Mononuclear cell (primary cell): Measurements from ENCODE around the gene KAT2B. TPM values are rescaled to one million over a fixed set of nuclear protein-coding genes. Genes with fewer than 3 reads are reported as not detected.

Experiments
- H3K27me3 ChIP-seq: 2 replicates; pipeline ENCODE4 v1.6.0; 2011; ENCODE audit warnings: low read length, control low read depth; ENCODE audit not compliant: insufficient read depth
- H3K4me1 ChIP-seq: 2 replicates; pipeline ENCODE4 v1.5.1; 2011; ENCODE audit warnings: mild to moderate bottlenecking, low read length, control low read depth; ENCODE audit not compliant: insufficient read depth
- H3K4me3 ChIP-seq: 2 replicates; pipeline ENCODE4 v1.5.1; 2011; ENCODE audit warnings: mild to moderate bottlenecking, low read length, moderate library complexity
- H3K9me3 ChIP-seq: 2 replicates; pipeline ENCODE4 v1.5.1; 2011; ENCODE audit warnings: low read depth, mild to moderate bottlenecking, control low read depth, low read length
- total RNA-seq: library from RNA; depleted of rRNA; stranded (reverse); fragments of >200 nt; gene quantifications from one replicate; pipeline ENCODE4 v1.2.3, GENCODE V29; 2012

KAT2B gene
- total RNA-seq, 1 donor = 31.1 TPM

GRCh38 chr3:20068512-20069177, 28.4 kb downstream of the KAT2B start:
- no peaks in the 10 kb centered on the region for H3K27me3 ChIP-seq
- H3K4me3 ChIP-seq = no peak overlapping the region
- peaks cover 12% of the 10 kb centered on the region for H3K4me1 ChIP-seq
- no peaks in the 10 kb centered on the region for H3K9me3 ChIP-seq

DNA sequence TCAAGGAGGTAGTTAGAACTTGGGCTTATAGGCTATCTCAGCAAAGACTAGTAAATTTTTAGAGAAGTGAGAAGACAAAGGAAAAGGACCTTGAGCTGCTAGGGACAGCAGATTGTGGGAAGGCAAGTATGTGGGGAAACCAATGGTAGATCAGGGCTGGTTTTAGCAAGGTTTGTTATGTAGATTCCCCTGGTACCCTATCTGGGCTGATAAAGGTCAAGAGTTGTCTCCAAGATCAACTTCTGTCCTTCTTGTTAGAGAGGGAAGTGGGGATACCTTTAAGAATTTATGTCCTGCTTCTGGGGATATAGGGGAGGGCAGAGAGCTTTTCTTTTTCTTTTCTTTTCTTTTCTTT, 28.9 kb downstream of the KAT2B start:
- H3K9me3 ChIP-seq = no peaks in the 10 kb centered on the region
- no peaks in the 10 kb centered on the region for H3K27me3 ChIP-seq
- H3K4me1 ChIP-seq = peaks cover 12% of the 10 kb centered on the region
- no peak overlapping the region for H3K4me3 ChIP-seq

GRCh38 chr3:20071175-20071574, 30.9 kb downstream of the KAT2B start:
- Histone ChIP-seq H3K4me3 (no peak overlapping the region), H3K27me3 (no peaks in the 10 kb centered on the region), H3K9me3 (no peaks in the 10 kb centered on the region), H3K4me1 (peaks cover 4% of the 10 kb centered on the region)

GRCh38 chr3:20072422-20072821, 32.2 kb downstream of the KAT2B start:
- Histone ChIP-seq H3K9me3 (no peaks in the 10 kb centered on the region), H3K4me3 (no peak overlapping the region), H3K4me1 (no peaks in the 10 kb centered on the region), H3K27me3 (no peaks in the 10 kb centered on the region)

DNA sequence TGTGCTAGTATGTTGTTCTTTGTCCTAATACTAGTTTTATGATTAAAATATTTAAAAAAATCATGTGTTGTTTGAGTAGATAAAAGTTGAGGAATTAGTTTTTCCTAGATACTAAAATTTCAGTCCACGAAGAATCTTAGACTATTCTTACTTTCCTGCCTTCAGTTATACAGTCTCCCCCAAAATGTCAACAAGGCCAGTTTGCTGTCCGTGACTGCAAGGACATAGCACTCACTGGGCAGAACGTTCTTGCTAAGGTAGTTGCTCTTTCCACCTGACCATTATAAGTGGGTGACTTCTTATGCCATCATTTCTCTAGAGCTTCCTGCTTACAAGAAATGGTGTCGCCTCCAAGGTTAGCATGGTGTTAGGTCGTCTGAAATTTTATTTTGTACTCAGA, 32.8 kb downstream of the KAT2B start:
- H3K27me3 ChIP-seq = no peaks in the 10 kb centered on the region
- no peaks in the 10 kb centered on the region for H3K4me1 ChIP-seq
- no peaks in the 10 kb centered on the region for H3K9me3 ChIP-seq
- H3K4me3 ChIP-seq = no peak overlapping the region

GRCh38 chr3:20073683-20074082, 33.4 kb downstream of the KAT2B start:
- H3K27me3 ChIP-seq = no peaks in the 10 kb centered on the region
- no peaks in the 10 kb centered on the region for H3K4me1 ChIP-seq
- no peaks in the 10 kb centered on the region for H3K9me3 ChIP-seq
- no peak overlapping the region for H3K4me3 ChIP-seq

DNA sequence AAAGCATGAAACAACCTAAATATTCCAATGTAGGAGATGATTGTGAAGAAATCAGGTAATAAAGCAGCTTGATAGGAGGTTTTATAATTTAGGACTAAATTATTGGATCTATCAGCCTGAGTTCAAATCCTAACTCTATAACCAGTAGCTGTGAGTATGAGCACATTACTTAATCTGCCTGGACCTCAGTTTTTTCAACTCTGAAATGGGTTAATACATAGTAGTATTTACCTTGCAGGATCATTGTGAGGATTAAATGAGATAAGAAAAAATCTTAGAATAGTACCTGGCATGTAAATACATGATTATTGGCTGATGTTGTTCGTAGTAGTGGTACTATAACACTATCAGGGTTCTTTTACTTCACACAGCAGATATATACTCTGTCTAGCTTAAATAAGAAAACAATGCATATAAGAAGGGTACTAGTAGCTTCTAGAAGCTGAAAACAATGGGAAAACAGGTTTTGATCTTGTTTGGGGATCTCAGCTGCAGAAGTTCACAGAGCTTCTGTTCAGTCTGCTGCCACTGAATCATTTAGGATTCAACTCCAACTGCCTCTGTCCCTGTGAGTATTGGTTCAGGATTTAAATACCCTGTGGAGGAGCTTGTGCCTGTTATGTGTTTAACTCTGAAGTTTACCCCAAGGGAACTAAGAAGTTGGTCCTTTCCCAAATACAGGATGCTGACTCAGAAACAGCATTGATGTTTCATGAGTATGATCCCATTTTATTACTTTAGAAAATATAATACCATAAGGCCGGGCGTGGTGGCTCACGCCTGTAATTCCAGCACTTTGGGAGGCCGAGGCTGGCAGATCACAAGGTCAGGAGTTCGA, 34.2 kb downstream of the KAT2B start:
- Histone ChIP-seq H3K9me3 (no peaks in the 10 kb centered on the region), H3K4me1 (no peaks in the 10 kb centered on the region), H3K27me3 (no peaks in the 10 kb centered on the region), H3K4me3 (no peak overlapping the region)

GRCh38 chr3:20075197-20075596, 35.0 kb downstream of the KAT2B start:
- H3K27me3 ChIP-seq = no peaks in the 10 kb centered on the region
- H3K9me3 ChIP-seq = no peaks in the 10 kb centered on the region
- no peaks in the 10 kb centered on the region for H3K4me1 ChIP-seq
- H3K4me3 ChIP-seq = no peak overlapping the region

- no peaks in the 10 kb centered on the region for H3K27me3 ChIP-seq
- no peaks in the 10 kb centered on the region for H3K9me3 ChIP-seq
- no peak overlapping the region for H3K4me3 ChIP-seq
- peaks cover 5% of the 10 kb centered on the region for H3K4me1 ChIP-seq
These were observed 36.2 kb downstream of the KAT2B start for GRCh38 chr3:20076296-20076997.

GRCh38 chr3:20077068-20077467, 36.8 kb downstream of the KAT2B start:
- no peaks in the 10 kb centered on the region for H3K27me3 ChIP-seq
- no peaks in the 10 kb centered on the region for H3K9me3 ChIP-seq
- H3K4me3 ChIP-seq = no peak overlapping the region
- H3K4me1 ChIP-seq = peaks cover 5% of the 10 kb centered on the region

DNA sequence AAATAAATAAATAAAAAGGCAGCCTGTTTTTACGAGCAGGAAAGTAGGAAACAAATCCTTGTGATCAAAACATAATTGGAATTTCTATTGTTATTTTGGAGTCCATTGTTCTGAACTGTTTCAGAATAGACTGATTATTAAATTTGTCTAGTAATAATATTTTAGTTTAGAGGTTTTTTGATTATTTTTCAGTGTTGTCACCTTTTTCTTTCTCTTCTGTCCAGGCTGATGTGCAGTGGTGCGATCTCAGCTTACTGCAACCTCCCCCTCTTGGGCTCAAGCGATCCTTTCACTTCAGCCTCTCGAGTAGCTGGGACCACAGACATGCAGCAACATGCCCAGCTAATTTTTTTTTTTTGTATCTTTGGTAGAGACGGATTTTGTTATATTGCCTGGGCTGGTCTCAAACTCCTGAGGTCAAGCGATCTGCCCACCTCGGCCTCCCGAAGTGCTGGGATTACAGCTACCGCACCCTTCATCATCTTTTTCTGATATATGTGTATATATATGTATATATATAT, 38.0 kb downstream of the KAT2B start:
- Histone ChIP-seq H3K9me3 (no peaks in the 10 kb centered on the region), H3K4me1 (peaks cover 5% of the 10 kb centered on the region), H3K27me3 (no peaks in the 10 kb centered on the region), H3K4me3 (no peak overlapping the region)

DNA sequence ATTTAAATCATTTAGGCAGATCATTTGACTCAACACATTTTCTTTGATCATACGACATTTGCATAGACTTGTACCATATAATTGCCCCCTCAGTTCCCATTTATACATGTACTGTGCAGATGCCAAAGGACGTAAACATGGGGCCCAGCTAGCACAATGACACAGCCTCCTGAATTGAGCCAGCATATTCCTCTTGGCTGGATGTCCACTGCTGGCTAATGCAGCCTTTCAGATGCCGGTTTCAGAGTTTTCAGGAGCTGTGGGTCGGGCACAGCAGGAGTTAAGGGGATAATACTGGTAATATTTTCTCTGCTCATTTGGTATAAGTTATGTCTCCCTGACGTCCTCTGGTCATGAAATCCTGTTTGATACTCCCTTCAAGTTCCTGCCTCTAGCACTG, 39.4 kb downstream of the KAT2B start:
- Histone ChIP-seq H3K9me3 (no peaks in the 10 kb centered on the region), H3K4me1 (peaks cover 5% of the 10 kb centered on the region), H3K27me3 (no peaks in the 10 kb centered on the region), H3K4me3 (no peak overlapping the region)

DNA sequence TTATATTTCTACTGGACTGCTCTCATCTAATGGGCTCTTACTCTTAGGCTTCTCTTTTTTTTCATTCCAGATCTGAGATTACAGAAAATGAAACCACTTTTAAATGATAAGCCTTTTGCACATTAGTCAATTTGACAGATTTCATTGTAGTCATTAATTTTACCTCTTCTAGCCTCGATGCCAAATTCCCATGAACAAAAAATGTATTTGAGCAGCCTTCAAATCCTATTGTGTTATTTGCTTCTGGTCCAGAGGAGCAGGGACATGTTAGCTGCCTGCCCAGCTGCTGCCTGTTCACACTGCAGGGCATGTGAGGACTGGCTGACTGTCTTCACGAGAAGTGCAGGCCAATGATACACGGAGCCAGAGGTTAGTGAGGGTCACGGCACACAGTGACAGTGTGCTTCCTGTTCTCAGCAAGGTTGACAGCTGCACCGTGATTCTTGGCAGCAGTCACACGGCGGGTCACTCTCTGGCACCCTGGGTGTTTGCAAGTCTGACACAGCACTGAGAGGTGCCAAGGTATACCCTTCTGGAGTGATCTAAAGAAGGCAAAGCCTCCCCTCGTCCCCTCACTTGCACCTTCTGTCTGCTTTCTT, 40.8 kb downstream of the KAT2B start:
- no peak overlapping the region for H3K4me3 ChIP-seq
- no peaks in the 10 kb centered on the region for H3K9me3 ChIP-seq
- H3K27me3 ChIP-seq = no peaks in the 10 kb centered on the region
- peaks cover 5% of the 10 kb centered on the region for H3K4me1 ChIP-seq

GRCh38 chr3:20083253-20083652, 43.0 kb downstream of the KAT2B start:
- Histone ChIP-seq H3K27me3 (no peaks in the 10 kb centered on the region), H3K4me1 (peaks cover 5% of the 10 kb centered on the region), H3K4me3 (no peak overlapping the region), H3K9me3 (no peaks in the 10 kb centered on the region)

DNA sequence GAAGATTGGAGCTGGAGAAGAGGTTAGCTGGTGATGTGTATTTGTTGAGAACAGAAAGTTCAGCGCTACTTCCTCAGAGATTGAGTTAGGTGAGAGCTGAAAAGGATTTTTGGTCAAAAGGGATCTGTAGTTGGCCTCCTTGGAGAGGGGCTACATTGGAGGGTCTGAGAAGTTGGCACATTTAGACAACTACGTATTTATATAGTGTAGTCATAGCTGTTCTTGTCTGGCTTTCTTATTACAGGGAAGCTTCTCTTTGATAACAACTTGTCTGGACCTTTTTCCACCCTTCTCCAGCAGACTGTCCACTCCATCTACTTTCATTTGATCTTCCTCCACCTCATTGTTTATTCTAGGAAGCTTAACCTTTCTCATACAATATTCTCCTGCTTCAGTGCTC, 43.7 kb downstream of the KAT2B start:
- no peaks in the 10 kb centered on the region for H3K27me3 ChIP-seq
- no peak overlapping the region for H3K4me3 ChIP-seq
- H3K9me3 ChIP-seq = no peaks in the 10 kb centered on the region
- H3K4me1 ChIP-seq = peaks cover 5% of the 10 kb centered on the region
